ENCODE data around the gene CTBP2.

Gene CTBP2

DNA sequence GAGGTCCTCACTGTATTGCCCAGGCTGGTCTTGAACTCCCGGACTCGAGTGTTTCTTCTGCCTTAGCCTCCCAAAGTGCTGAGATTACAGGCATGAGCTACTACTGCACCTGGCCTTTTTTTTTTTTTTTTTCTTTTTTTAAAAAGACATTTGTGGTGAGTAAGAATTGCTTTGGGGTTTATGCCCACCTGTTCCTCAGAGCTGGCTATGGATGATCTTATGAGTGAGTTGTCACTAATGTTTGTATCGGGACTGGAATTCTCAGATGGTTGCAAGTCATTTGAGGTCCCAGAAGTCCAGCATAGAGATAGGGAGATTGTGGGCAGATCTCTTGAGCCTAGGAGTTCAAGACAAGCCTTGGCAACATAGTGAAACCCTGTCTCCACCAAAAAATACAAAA is 183.2 kb downstream of the CTBP2 start:
- WGBS, 2 experiments (ENCODE audit: insufficient coverage in 2 of 2), result 88 to 96% methylated on average over 3 of the region's 3 CpGs
- H3K4me3 ChIP-seq (ENCODE audit: extremely low read depth, insufficient read depth, low read length, poor library complexity, severe bottlenecking), result no peak overlapping the region
- H3K4me1 ChIP-seq (ENCODE audit: control insufficient read depth, insufficient read depth, low read length, poor library complexity, severe bottlenecking), result no peaks in the 10 kb centered on the region
- H3K27ac ChIP-seq (ENCODE audit: low read depth, low read length, severe bottlenecking), result no peak overlapping the region
- peaks cover 66% of the 10 kb centered on the region for H3K36me3 ChIP-seq (ENCODE audit: control insufficient read depth, insufficient read depth, low read length)
- H3K9me3 ChIP-seq (ENCODE audit: control insufficient read depth, low read length), result no peaks in the 10 kb centered on the region

GRCh38 chr10:124975977-124976514 is 184.3 kb downstream of the CTBP2 start:
- Histone ChIP-seq H3K4me1 (ENCODE audit: control insufficient read depth, insufficient read depth, low read length, poor library complexity, severe bottlenecking) (peaks cover under 1% of the 10 kb centered on the region), H3K4me3 (ENCODE audit: extremely low read depth, insufficient read depth, low read length, poor library complexity, severe bottlenecking) (no peak overlapping the region), H3K27ac (ENCODE audit: low read depth, low read length, severe bottlenecking) (no peak overlapping the region), H3K36me3 (ENCODE audit: control insufficient read depth, insufficient read depth, low read length) (peaks cover 63% of the 10 kb centered on the region), H3K9me3 (ENCODE audit: control insufficient read depth, low read length) (no peaks in the 10 kb centered on the region)
- 89 to 96% methylated on average over 4 to 5 of the region's 5 CpGs for WGBS, 2 experiments (ENCODE audit: insufficient coverage in 2 of 2)

DNA sequence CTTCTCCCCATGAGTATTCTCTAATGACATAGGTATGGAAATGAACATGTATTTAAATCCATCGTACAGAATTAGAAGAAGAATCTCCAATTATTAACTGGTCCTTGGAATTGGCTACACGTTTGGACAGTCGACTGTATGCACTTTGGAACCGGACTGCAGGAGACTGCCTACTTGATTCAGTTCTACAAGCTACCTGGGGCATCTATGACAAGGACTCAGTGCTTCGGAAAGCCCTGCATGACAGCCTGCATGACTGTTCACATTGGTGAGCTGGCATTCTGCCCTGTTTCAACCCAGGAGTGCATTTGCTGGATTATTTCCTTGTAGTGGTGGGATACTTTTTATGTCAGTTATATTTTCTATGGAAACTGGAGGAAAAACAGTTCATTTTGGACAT is 186.2 kb downstream of the CTBP2 start:
- Histone ChIP-seq H3K9me3 (ENCODE audit: control insufficient read depth, low read length) (no peaks in the 10 kb centered on the region), H3K27ac (ENCODE audit: low read depth, low read length, severe bottlenecking) (no peak overlapping the region), H3K4me1 (ENCODE audit: control insufficient read depth, insufficient read depth, low read length, poor library complexity, severe bottlenecking) (peaks cover 5% of the 10 kb centered on the region), H3K4me3 (ENCODE audit: extremely low read depth, insufficient read depth, low read length, poor library complexity, severe bottlenecking) (no peak overlapping the region), H3K36me3 (ENCODE audit: control insufficient read depth, insufficient read depth, low read length) (peaks cover 69% of the 10 kb centered on the region)
- WGBS, 2 experiments (ENCODE audit: insufficient coverage in 2 of 2), result 87% methylated on average over 4 of the region's 5 CpGs

DNA sequence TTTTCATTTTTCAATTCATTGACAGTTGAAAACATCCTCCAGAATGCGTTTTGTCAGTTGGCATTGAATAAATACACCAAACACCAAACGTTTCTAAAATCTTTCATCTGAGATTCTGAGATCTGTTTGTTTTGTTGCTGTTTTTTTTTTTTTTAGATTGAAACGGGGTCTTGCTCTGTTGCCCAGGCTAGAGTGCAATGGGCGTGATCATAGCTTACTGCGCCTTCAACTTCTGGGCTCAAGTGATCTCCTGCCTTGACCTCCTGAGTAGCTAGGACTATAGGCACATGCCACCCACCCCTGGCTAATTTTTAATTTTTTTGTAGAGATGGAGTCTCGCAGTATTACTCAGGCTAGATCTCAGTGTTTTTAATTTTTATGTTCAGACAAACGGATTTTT is 187.7 kb downstream of the CTBP2 start:
- Histone ChIP-seq H3K4me3 (ENCODE audit: extremely low read depth, insufficient read depth, low read length, poor library complexity, severe bottlenecking) (no peak overlapping the region), H3K9me3 (ENCODE audit: control insufficient read depth, low read length) (no peaks in the 10 kb centered on the region), H3K4me1 (ENCODE audit: control insufficient read depth, insufficient read depth, low read length, poor library complexity, severe bottlenecking) (peaks cover 5% of the 10 kb centered on the region), H3K27ac (ENCODE audit: low read depth, low read length, severe bottlenecking) (no peak overlapping the region), H3K36me3 (ENCODE audit: control insufficient read depth, insufficient read depth, low read length) (peaks cover 70% of the 10 kb centered on the region)
- WGBS, 2 experiments (ENCODE audit: insufficient coverage in 2 of 2), result 97 to 100% methylated on average over 2 to 5 of the region's 7 CpGs

DNA sequence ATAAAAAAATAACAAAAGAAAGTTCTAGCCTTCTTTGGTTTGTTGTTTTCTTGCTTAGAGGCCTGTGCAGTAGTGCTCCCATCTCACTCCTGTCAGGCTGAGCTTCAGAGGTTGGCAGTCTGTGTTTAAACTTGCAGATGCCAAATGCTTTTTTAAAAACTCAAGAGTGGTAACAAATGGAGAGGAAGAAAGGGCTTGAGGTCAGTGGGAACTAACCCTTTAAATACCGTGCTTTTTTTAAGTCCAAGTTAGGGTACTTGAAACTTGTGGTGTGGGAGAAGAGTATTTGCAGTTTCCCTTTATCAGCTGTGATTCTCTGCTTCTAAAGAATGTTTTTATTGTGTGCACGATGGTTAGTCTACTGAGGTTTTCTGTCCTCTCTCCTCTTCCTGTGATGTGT is 189.1 kb downstream of the CTBP2 start:
- H3K27ac ChIP-seq (ENCODE audit: low read depth, low read length, severe bottlenecking), result no peak overlapping the region
- peaks cover 74% of the 10 kb centered on the region for H3K36me3 ChIP-seq (ENCODE audit: control insufficient read depth, insufficient read depth, low read length)
- 92 to 100% methylated on average over 1 of the region's 2 CpGs for WGBS, 2 experiments (ENCODE audit: insufficient coverage in 2 of 2)
- peaks cover 5% of the 10 kb centered on the region for H3K4me1 ChIP-seq (ENCODE audit: control insufficient read depth, insufficient read depth, low read length, poor library complexity, severe bottlenecking)
- no peak overlapping the region for H3K4me3 ChIP-seq (ENCODE audit: extremely low read depth, insufficient read depth, low read length, poor library complexity, severe bottlenecking)
- no peaks in the 10 kb centered on the region for H3K9me3 ChIP-seq (ENCODE audit: control insufficient read depth, low read length)

GRCh38 chr10:124967255-124967654 is 193.1 kb downstream of the CTBP2 start:
- H3K4me3 ChIP-seq (ENCODE audit: extremely low read depth, insufficient read depth, low read length, poor library complexity, severe bottlenecking), result no peak overlapping the region
- no peak overlapping the region for H3K27ac ChIP-seq (ENCODE audit: low read depth, low read length, severe bottlenecking)
- H3K36me3 ChIP-seq (ENCODE audit: control insufficient read depth, insufficient read depth, low read length), result peaks cover 55% of the 10 kb centered on the region
- WGBS, 2 experiments (ENCODE audit: insufficient coverage in 2 of 2), result 95 to 97% methylated on average over 2 of the region's 2 CpGs
- H3K4me1 ChIP-seq (ENCODE audit: control insufficient read depth, insufficient read depth, low read length, poor library complexity, severe bottlenecking), result peaks cover 5% of the 10 kb centered on the region
- H3K9me3 ChIP-seq (ENCODE audit: control insufficient read depth, low read length), result no peaks in the 10 kb centered on the region

- no peaks in the 10 kb centered on the region for H3K9me3 ChIP-seq (ENCODE audit: control insufficient read depth, low read length)
- peaks cover 5% of the 10 kb centered on the region for H3K4me1 ChIP-seq (ENCODE audit: control insufficient read depth, insufficient read depth, low read length, poor library complexity, severe bottlenecking)
- peaks cover 54% of the 10 kb centered on the region for H3K36me3 ChIP-seq (ENCODE audit: control insufficient read depth, insufficient read depth, low read length)
- WGBS, 2 experiments (ENCODE audit: insufficient coverage in 2 of 2), result 82 to 89% methylated on average over 1 to 5 of the region's 5 CpGs
- no peak overlapping the region for H3K4me3 ChIP-seq (ENCODE audit: extremely low read depth, insufficient read depth, low read length, poor library complexity, severe bottlenecking)
- H3K27ac ChIP-seq (ENCODE audit: low read depth, low read length, severe bottlenecking), result no peak overlapping the region
These were observed 194.4 kb downstream of the CTBP2 start for GRCh38 chr10:124966008-124966407.

- H3K27ac ChIP-seq (ENCODE audit: low read depth, low read length, severe bottlenecking), result no peak overlapping the region
- H3K9me3 ChIP-seq (ENCODE audit: control insufficient read depth, low read length), result no peaks in the 10 kb centered on the region
- H3K4me3 ChIP-seq (ENCODE audit: extremely low read depth, insufficient read depth, low read length, poor library complexity, severe bottlenecking), result no peak overlapping the region
- no peaks in the 10 kb centered on the region for H3K4me1 ChIP-seq (ENCODE audit: control insufficient read depth, insufficient read depth, low read length, poor library complexity, severe bottlenecking)
- WGBS, 2 experiments (ENCODE audit: insufficient coverage in 2 of 2), result 83 to 100% methylated on average over 1 of the region's 7 CpGs
- peaks cover 39% of the 10 kb centered on the region for H3K36me3 ChIP-seq (ENCODE audit: control insufficient read depth, insufficient read depth, low read length)
These were observed 196.3 kb downstream of the CTBP2 start for GRCh38 chr10:124963866-124964720.

- Histone ChIP-seq H3K4me3 (ENCODE audit: extremely low read depth, insufficient read depth, low read length, poor library complexity, severe bottlenecking) (no peak overlapping the region), H3K36me3 (ENCODE audit: control insufficient read depth, insufficient read depth, low read length) (peaks cover 23% of the 10 kb centered on the region), H3K4me1 (ENCODE audit: control insufficient read depth, insufficient read depth, low read length, poor library complexity, severe bottlenecking) (no peaks in the 10 kb centered on the region), H3K27ac (ENCODE audit: low read depth, low read length, severe bottlenecking) (no peak overlapping the region), H3K9me3 (ENCODE audit: control insufficient read depth, low read length) (no peaks in the 10 kb centered on the region)
- WGBS, 2 experiments (ENCODE audit: insufficient coverage in 2 of 2), result no CpG with 5 or more reads among the region's 3 CpGs
These were observed 197.9 kb downstream of the CTBP2 start for GRCh38 chr10:124962421-124962820.

DNA sequence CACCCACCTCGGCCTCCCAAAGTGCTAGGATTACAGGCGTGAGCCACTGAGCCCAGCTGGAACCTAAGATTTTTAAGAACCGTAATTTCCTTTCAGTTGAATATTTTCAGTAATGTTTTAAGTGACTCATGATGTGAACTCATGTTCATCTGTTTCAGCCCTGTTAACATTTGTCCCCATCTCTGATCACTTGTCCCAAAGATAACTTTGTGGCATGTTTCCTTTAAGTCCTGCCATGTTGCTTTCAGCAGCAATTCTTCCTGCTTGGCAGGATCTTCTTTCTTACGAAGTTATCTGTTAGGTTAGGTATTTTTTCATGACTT is 199.2 kb downstream of the CTBP2 start:
- no peak overlapping the region for H3K4me3 ChIP-seq (ENCODE audit: extremely low read depth, insufficient read depth, low read length, poor library complexity, severe bottlenecking)
- no peaks in the 10 kb centered on the region for H3K4me1 ChIP-seq (ENCODE audit: control insufficient read depth, insufficient read depth, low read length, poor library complexity, severe bottlenecking)
- H3K36me3 ChIP-seq (ENCODE audit: control insufficient read depth, insufficient read depth, low read length), result peaks cover 11% of the 10 kb centered on the region
- H3K27ac ChIP-seq (ENCODE audit: low read depth, low read length, severe bottlenecking), result no peak overlapping the region
- H3K9me3 ChIP-seq (ENCODE audit: control insufficient read depth, low read length), result no peaks in the 10 kb centered on the region
- WGBS, 2 experiments (ENCODE audit: insufficient coverage in 2 of 2), result 82 to 100% methylated on average over 2 to 3 of the region's 4 CpGs

DNA sequence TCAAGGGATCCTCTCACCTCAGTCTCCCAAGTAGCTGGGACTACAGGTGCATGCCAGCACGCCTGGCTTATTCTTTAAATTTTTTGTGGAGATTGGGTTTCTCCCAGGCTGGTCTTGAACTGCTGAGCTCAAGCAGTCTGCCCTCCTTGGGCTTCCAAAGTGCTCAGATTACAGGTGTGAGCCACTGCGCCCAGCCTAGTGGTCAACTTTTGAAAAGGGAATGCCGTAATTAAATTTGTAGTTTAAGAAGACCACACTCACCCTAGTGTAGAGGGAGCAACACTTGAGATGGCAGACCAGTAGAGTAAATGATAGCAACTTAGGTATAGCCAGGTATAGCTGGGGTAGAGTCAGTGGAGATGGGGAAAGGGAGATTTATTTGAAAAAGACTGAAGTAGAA is 200.8 kb downstream of the CTBP2 start:
- Histone ChIP-seq H3K27ac (ENCODE audit: low read depth, low read length, severe bottlenecking) (no peak overlapping the region), H3K36me3 (ENCODE audit: control insufficient read depth, insufficient read depth, low read length) (peaks cover 7% of the 10 kb centered on the region), H3K4me1 (ENCODE audit: control insufficient read depth, insufficient read depth, low read length, poor library complexity, severe bottlenecking) (no peaks in the 10 kb centered on the region), H3K4me3 (ENCODE audit: extremely low read depth, insufficient read depth, low read length, poor library complexity, severe bottlenecking) (no peak overlapping the region), H3K9me3 (ENCODE audit: control insufficient read depth, low read length) (no peaks in the 10 kb centered on the region)
- WGBS, 2 experiments (ENCODE audit: insufficient coverage in 2 of 2), result 86 to 96% methylated on average over 2 to 3 of the region's 3 CpGs

All from mesodermal cell (in vitro differentiated cells).